Posterior vena cava (tissue), 2 donors: Measurements from ENCODE around the gene ACTR6. TPM values are rescaled to one million over a fixed set of nuclear protein-coding genes. Genes with fewer than 3 reads are reported as not detected.
"Not testable (repeated sequence)": the region's sequence is repeated elsewhere in the genome, so short reads cannot be mapped to it uniquely, and the experiment has no call there.

Source experiments
- DNase-seq: peaks from one replicate; pipeline ENCODE4 v3.0.0-alpha.2; 2020; ENCODE audit warnings: low spot score
- intact Hi-C, 2 donors: fragments of 100-400 bp; cut with DNase I; formaldehyde crosslinking; loops; one replicate each; pipeline versions ENCODE4 v1.14.1 to v1.14.2; 2022 to 2023
- total RNA-seq, 2 donors: library from RNA; stranded (reverse); fragmentation: NEBNext Ultra II Directional; extraction: Animal tissue kit (Norgen Biotek cat#: 25700); gene quantifications; one replicate each; pipeline ENCODE4 v1.2.1, GENCODE V29; 2021
- donor health status: DM: yes; HTN: yes; CAD: no.
- donor health status: DM: yes; HTN: yes; CAD: no.

Gene ACTR6
- total RNA-seq, 2 donors from 2014 or later, result 26.5 to 32.8 TPM

- intact Hi-C loops, DNase-seq: not testable (repeated sequence)
Observed at GRCh38 chr12:100176493-100176892, 24.1 kb upstream of the ACTR6 start.

GRCh38 chr12:100179252-100179651 lies 21.4 kb upstream of the ACTR6 start:
- DNase-seq, result no peak
- intact Hi-C loops, result no loop called here

GRCh38 chr12:100184549-100185145 lies 16.0 kb upstream of the ACTR6 start:
- intact Hi-C loops, result no loop called here
- no peak for DNase-seq

- intact Hi-C loops, result no loop called here
- DNase-seq, result no peak
Observed at GRCh38 chr12:100185361-100185894, 15.2 kb upstream of the ACTR6 start.

- DNase-seq, result no peak
- intact Hi-C loops, result no loop called here
Observed at GRCh38 chr12:100186071-100186470, 14.5 kb upstream of the ACTR6 start.

- intact Hi-C loops, result no loop called here
- DNase-seq, result no peak
Observed at GRCh38 chr12:100187068-100187467, 13.5 kb upstream of the ACTR6 start.

GRCh38 chr12:100187857-100188519 lies 12.6 kb upstream of the ACTR6 start:
- intact Hi-C loops, result no loop called here
- DNase-seq, result no peak

GRCh38 chr12:100188888-100189635 lies 11.6 kb upstream of the ACTR6 start:
- DNase-seq, intact Hi-C loops: not testable (repeated sequence)

- intact Hi-C loops, result loop anchor here in 1 of 2 donors (10.0 kb wide), 1 partner anchor 45 kb away; the partner anchor contains the start of gene BLTP3B
- DNase-seq, result no peak
Observed at GRCh38 chr12:100189636-100190394, 10.8 kb upstream of the ACTR6 start.

GRCh38 chr12:100193085-100193484 lies 7.5 kb upstream of the ACTR6 start:
- no peak for DNase-seq
- intact Hi-C loops, result loop anchor here in 1 of 2 donors (10.0 kb wide), 1 partner anchor 48 kb away; the partner anchor contains the start of gene BLTP3B

GRCh38 chr12:100197486-100197885 lies 3.1 kb upstream of the ACTR6 start:
- no peak for DNase-seq
- intact Hi-C loops, result loop anchor here in 1 of 2 donors (10.0 kb wide), 1 partner anchor 53 kb away; the partner anchor contains the start of gene BLTP3B

GRCh38 chr12:100199023-100199346 lies 1.6 kb upstream of the ACTR6 start:
- intact Hi-C loops, result loop anchor here in 1 of 2 donors (10.0 kb wide), 1 partner anchor 54 kb away; the partner anchor contains the start of gene BLTP3B

GRCh38 chr12:100199347-100200149 lies 1.1 kb upstream of the ACTR6 start:
- intact Hi-C loops, result loop anchor here in 1 of 2 donors (10.0 kb wide), 1 partner anchor 55 kb away; the partner anchor contains the start of gene BLTP3B
- peak; percentile 89 for DNase-seq

More at GRCh38 chr12:100199023-100199346, 1.6 kb upstream of the ACTR6 start:
- no peak for DNase-seq

GRCh38 chr12:100201604-100202423 lies 1.2 kb downstream of the ACTR6 start:
- intact Hi-C loops, result no loop called here
- no peak for DNase-seq

- no peak for DNase-seq
- intact Hi-C loops, result no loop called here
Observed at GRCh38 chr12:100207311-100207710, 6.7 kb downstream of the ACTR6 start.

- no peak for DNase-seq
- intact Hi-C loops, result no loop called here
Observed at GRCh38 chr12:100208834-100209233, 8.2 kb downstream of the ACTR6 start.

- DNase-seq, result no peak
- intact Hi-C loops, result loop anchor here in 1 of 2 donors (10.0 kb wide), 1 partner anchor 137 kb away; no protein-coding TSS in a partner anchor
Observed at GRCh38 chr12:100211698-100212097, 11.1 kb downstream of the ACTR6 start.
